K562 (cell line): ENCODE results near the gene CDK4. TPM values are rescaled to one million over a fixed set of nuclear protein-coding genes. Genes with fewer than 3 reads are reported as not detected.

Experiments
- ARHGAP35 ChIP-seq: fragments of 450-650 bp; IDR thresholded peaks from 2 replicates; pipeline ENCODE4 v1.6.1; 2018; ENCODE audit not compliant: partially characterized antibody
- CBX3 ChIP-seq, 2 experiments: IDR thresholded peaks; 1 replicate in 1 of 2; 2 replicates in 1 of 2; pipeline ENCODE4 v1.6.1; 2012; ENCODE audit warnings: inconsistent platforms in 2 of 2, low read length in 2 of 2, borderline replicate concordance in 1 of 2, control low read depth in 1 of 2
- GABPB1 ChIP-seq: sonication (generic); formaldehyde crosslinking; IDR thresholded peaks from 2 replicates; pipeline ENCODE4 v1.8.0; 2022; ENCODE audit warnings: mild to moderate bottlenecking, missing genetic modification reagents
- KLF6 ChIP-seq: fragments of 250-450 bp; sonication (Bioruptor Pico); IDR thresholded peaks from 2 replicates; pipeline ENCODE4 v1.4.0; 2020; ENCODE audit warnings: mild to moderate bottlenecking, moderate library complexity, borderline replicate concordance
- L3MBTL2 ChIP-seq: fragments of 450-650 bp; IDR thresholded peaks from 2 replicates; pipeline ENCODE4 v1.6.1; 2016; ENCODE audit warnings: mild to moderate bottlenecking, moderate library complexity
- NR1H2 ChIP-seq: sonication (generic); formaldehyde crosslinking; IDR thresholded peaks from 2 replicates; pipeline ENCODE4 v1.4.0; 2020; ENCODE audit warnings: mild to moderate bottlenecking, missing genetic modification reagents
- RB1 ChIP-seq: fragments of 450-650 bp; IDR thresholded peaks from 2 replicates; pipeline ENCODE4 v1.6.1; 2017; ENCODE audit warnings: low read depth, mild to moderate bottlenecking
- SETDB1 ChIP-seq: IDR thresholded peaks from one replicate; pipeline ENCODE4 v1.6.1; 2012; ENCODE audit warnings: low read length, control low read depth, inconsistent platforms
- ZNF143 ChIP-seq: sonication (generic); formaldehyde crosslinking; IDR thresholded peaks from 2 replicates; pipeline ENCODE4 v1.9.0; 2022; ENCODE audit warnings: mild to moderate bottlenecking, missing genetic modification reagents
- ZNF436 ChIP-seq: fragments of 250-450, 450-650 bp; sonication (Bioruptor Pico); formaldehyde crosslinking; IDR thresholded peaks from 2 replicates; pipeline ENCODE4 v1.7.0; 2020; ENCODE audit warnings: mild to moderate bottlenecking
- ZNF444 ChIP-seq: fragments of 250-450 bp; sonication (Bioruptor Pico); IDR thresholded peaks from 2 replicates; pipeline ENCODE4 v1.4.0; 2020; ENCODE audit warnings: mild to moderate bottlenecking, moderate library complexity
- polyA plus RNA-seq, 8 experiments: library from polyadenylated mRNA; depleted of rRNA in 4 of 8; stranded (reverse) in 5 of 8; unstranded in 3 of 8; fragments of >200 nt; fragmentation: Nextera tagmentation in 2 of 8; fragmentation: Illumina TruSeq in 1 of 8; extraction: Ambion mirVana in 2 of 8; extraction: Trizol in 1 of 8; gene quantifications; 2 replicates each; pipeline versions ENCODE4 v1.2.1 to v1.2.3, GENCODE V29; 2011 to 2014; ENCODE audit warnings: inconsistent platforms in 1 of 8, missing spikeins in 1 of 8
- total RNA-seq, 7 experiments: library from RNA; depleted of rRNA in 6 of 7; stranded (reverse); fragments of >200 nt in 6 of 7; fragmentation: Illumina TruSeq in 2 of 7; extraction: Trizol in 2 of 7; gene quantifications; 2 replicates each; pipeline versions ENCODE4 v1.2.1 to v1.2.3, GENCODE V29; 2011 to 2021; ENCODE audit warnings: low replicate concordance in 1 of 7
- TF ChIP-seq, protein P1 (sequence below): fragments of 450-650 bp; formaldehyde crosslinking; IDR thresholded peaks from 2 replicates; pipeline ENCODE4 v1.4.0; 2020; ENCODE audit warnings: mild to moderate bottlenecking, moderate library complexity
- TF ChIP-seq, protein P2 (sequence below): fragments of 250-450 bp; sonication (Bioruptor Pico); IDR thresholded peaks from 2 replicates; pipeline ENCODE4 v1.5.0; 2021; ENCODE audit warnings: mild to moderate bottlenecking, moderate library complexity
- TF ChIP-seq, protein P3 (sequence below): fragments of 450-650 bp; formaldehyde crosslinking; IDR thresholded peaks from 2 replicates; pipeline ENCODE4 v1.4.0; 2022; ENCODE audit warnings: missing genetic modification characterization
- TF ChIP-seq, protein P4 (sequence below): sonication (generic); formaldehyde crosslinking; IDR thresholded peaks from 2 replicates; pipeline ENCODE4 v1.5.0; 2020; ENCODE audit warnings: missing genetic modification reagents
- TF ChIP-seq, protein P5 (sequence below): fragments of 250-450 bp; sonication (Bioruptor Pico); IDR thresholded peaks from 2 replicates; pipeline ENCODE4 v1.8.0; 2021; ENCODE audit warnings: moderate library complexity, mild to moderate bottlenecking, inconsistent platforms

CDK4 gene
- total and polyA plus RNA-seq, 9 of the 15 experiments (the other 6 are each of a cell fraction or from before 2014, with no cell fraction given): 37.8 to 436 (median 238) TPM

DNA sequence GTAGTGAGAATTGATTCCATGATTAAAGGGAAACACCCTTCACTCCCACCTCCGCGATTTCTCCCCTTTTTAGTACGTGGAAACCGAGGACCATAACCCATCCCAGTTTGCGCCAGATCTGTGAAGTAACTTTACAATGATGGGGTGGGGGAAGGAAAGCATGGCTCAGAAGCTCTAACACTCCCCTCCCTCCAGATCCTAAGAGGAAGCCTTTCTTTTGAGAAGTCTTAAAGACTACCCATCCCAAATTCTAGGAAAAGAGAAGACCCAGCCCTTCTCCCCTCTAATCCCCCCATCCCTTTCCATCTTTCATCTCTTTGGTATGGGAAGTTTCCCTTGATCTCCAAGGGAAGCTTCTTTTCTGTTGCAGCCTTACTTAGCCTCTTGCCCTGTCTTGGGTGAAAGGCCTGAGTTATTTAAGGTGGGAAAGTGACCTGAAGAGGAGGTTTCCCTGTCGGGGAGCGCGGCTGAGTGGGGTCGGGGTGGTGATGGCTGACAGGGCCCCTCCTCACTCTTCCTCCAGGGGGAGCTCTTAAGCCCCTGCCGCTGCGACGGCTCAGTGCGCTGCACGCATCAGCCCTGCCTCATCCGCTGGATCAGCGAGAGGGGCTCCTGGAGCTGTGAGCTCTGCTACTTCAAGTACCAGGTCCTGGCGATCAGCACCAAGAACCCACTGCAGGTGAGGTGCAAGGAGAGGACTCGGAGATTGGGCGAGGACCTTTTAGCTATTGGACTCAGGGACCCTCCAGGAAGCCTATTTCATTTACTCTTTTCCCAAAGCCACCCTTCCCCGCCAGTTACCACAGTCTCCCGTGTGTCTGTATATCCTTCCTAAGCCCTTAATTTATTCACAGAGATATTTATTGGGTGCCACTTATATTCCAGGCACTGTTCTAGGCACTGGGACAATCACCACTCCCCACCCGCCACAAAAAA is 4.6 kb upstream of the CDK4 start (continued):
- TF ChIP-seq L3MBTL2 (no peak), ZNF436 (CRISPR knock-in tag) (no peak), ZNF143 (CRISPR knock-in tag) (no peak), ZNF444 (CRISPR knock-in tag) (no peak), GABPB1 (CRISPR knock-in tag) (no peak), SETDB1 (no peak), KLF6 (no peak), ARHGAP35 (no peak), NR1H2 (CRISPR knock-in tag) (no peak), CBX3 (IDR thresholded peaks at IDR 0.05; ENCODE audit: borderline replicate concordance in 1 of 2, low read length in 2 of 2) (no peak), RB1 (peak; percentile 34; the same call in 1 of the 2 replicates)
- TF ChIP-seq, protein P1, sequence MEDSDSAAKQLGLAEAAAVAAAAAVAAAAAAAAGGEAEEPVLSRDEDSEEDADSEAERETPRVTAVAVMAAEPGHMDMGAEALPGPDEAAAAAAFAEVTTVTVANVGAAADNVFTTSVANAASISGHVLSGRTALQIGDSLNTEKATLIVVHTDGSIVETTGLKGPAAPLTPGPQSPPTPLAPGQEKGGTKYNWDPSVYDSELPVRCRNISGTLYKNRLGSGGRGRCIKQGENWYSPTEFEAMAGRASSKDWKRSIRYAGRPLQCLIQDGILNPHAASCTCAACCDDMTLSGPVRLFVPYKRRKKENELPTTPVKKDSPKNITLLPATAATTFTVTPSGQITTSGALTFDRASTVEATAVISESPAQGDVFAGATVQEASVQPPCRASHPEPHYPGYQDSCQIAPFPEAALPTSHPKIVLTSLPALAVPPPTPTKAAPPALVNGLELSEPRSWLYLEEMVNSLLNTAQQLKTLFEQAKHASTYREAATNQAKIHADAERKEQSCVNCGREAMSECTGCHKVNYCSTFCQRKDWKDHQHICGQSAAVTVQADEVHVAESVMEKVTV (CRISPR knock-in tag): no peak
- TF ChIP-seq, protein P2, sequence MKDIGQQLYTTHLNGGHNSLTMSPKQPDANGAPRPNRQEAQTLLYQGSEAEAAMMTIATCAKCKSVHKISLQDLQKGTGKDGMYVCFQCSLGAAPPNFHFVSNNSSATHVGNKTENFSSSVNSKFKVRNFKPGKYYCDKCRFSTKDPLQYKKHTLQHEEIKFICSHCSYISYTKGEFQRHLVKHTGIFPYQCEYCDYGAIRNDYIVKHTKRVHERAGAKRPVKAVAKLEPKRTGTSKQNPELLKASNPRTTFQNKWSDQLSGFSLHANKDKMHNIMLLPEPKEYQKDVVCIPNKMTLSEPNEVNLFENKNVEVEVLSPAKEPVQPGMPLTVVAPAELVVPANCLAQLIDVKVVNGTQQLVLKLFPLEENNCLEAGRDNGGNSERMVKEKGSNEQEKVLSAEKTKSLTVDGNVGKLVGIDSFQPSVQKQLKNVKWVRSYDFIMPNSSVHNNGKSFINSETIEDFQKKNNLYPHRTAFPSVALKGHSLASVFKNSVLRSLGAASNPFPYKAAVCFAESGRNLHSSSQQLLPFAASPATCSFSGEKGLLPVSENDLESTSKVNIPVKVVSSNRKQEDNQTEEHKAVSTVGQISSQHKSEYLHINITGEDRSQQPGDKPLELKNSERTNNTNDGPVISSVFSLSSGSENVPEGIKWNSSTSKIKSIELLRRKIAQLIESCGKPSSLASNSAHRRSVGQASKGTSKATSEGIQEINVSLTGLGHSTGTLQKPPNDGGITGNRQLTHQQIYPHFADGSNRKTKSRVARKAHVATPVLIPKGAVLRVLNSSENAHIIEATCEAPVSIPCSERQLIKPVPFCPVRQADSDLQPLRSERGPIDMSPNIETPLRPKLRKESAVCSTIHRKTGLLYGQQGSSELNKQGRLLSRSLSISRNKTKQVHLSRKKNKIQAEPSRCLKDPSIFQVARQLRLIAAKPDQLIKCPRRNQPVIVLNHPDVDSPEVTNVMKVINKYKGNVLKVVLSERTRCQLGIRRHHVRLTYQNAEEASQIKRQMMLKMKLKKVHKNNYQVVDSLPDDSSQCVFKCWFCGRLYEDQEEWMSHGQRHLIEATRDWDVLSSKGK (CRISPR knock-in tag): no peak
- TF ChIP-seq, protein P3, sequence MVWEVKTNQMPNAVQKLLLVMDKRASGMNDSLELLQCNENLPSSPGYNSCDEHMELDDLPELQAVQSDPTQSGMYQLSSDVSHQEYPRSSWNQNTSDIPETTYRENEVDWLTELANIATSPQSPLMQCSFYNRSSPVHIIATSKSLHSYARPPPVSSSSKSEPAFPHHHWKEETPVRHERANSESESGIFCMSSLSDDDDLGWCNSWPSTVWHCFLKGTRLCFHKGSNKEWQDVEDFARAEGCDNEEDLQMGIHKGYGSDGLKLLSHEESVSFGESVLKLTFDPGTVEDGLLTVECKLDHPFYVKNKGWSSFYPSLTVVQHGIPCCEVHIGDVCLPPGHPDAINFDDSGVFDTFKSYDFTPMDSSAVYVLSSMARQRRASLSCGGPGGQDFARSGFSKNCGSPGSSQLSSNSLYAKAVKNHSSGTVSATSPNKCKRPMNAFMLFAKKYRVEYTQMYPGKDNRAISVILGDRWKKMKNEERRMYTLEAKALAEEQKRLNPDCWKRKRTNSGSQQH (CRISPR knock-in tag): no peak
- TF ChIP-seq, protein P4, sequence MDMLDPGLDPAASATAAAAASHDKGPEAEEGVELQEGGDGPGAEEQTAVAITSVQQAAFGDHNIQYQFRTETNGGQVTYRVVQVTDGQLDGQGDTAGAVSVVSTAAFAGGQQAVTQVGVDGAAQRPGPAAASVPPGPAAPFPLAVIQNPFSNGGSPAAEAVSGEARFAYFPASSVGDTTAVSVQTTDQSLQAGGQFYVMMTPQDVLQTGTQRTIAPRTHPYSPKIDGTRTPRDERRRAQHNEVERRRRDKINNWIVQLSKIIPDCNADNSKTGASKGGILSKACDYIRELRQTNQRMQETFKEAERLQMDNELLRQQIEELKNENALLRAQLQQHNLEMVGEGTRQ (CRISPR knock-in tag): no peak
- TF ChIP-seq, protein P5, sequence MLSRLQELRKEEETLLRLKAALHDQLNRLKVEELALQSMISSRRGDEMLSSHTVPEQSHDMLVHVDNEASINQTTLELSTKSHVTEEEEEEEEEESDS (CRISPR knock-in tag): no peak
